Lung microvascular endothelial cell (primary cell): ENCODE measurements around the gene AKAP11. TPM values are rescaled to one million over a fixed set of nuclear protein-coding genes. Genes with fewer than 3 reads are reported as not detected.
A peak's percentile ranks its signal among the peaks of the same experiment; 100 is the strongest.
"Not testable (repeated sequence)": the region's sequence is repeated elsewhere in the genome, so short reads cannot be mapped to it uniquely, and the experiment has no call there.

Source experiments
- DNase-seq, 2 donors: peaks; one replicate each; pipeline versions ENCODE4 v3.0.0 to v3.0.0-alpha.2; 2010; ENCODE audit warnings: low read depth in 2 of 2
- total RNA-seq: library from RNA; depleted of rRNA; stranded (reverse); fragments of >200 nt; gene quantifications from 2 replicates; pipeline ENCODE4 v1.2.1, GENCODE V29; 2014

The AKAP11 gene, protein sequence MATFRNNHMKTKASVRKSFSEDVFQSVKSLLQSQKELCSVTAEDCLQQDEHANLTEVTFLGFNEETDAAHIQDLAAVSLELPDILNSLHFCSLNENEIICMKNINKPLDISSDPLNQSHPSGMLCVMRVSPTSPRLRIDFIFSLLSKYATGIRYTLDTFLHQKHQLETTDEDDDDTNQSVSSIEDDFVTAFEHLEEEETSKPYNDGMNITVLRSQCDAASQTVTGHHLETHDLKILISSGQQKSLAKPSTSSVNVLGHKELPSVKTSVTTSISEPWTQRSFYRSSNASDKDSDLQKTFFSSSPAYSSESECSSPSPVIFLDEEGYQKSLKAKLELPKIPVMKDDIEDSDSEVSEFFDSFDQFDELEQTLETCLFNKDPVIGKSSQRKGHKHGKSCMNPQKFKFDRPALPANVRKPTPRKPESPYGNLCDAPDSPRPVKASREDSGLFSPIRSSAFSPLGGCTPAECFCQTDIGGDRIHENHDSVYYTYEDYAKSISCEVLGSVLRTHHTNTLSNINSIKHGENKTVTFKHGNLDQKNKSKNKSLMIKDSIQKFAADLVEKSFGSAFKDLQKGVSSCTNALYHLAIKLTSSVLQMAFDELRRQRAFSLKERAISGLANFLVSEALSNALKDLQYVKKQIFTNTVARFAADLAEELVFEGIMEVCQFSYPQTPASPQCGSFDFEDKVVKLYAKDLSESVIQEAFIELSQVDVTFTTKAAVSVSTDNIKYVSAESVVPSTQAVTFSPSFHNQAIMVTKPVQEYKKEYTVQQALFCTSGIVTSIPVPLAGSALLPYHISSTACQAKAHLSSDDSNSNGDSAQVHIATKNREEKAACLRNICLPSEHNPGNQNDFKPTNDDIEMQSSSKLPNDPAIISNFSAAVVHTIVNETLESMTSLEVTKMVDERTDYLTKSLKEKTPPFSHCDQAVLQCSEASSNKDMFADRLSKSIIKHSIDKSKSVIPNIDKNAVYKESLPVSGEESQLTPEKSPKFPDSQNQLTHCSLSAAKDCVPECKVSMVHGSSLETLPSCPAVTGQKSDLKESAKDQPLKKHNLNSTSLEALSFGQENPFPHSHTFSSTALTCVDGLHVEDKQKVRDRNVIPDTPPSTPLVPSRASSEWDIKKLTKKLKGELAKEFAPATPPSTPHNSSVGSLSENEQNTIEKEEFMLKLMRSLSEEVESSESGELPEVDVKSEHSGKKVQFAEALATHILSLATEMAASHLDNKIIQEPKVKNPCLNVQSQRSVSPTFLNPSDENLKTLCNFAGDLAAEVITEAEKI (N-terminal part only)
- 11.6 and 19.2 TPM in 2 replicates for total RNA-seq

DNA sequence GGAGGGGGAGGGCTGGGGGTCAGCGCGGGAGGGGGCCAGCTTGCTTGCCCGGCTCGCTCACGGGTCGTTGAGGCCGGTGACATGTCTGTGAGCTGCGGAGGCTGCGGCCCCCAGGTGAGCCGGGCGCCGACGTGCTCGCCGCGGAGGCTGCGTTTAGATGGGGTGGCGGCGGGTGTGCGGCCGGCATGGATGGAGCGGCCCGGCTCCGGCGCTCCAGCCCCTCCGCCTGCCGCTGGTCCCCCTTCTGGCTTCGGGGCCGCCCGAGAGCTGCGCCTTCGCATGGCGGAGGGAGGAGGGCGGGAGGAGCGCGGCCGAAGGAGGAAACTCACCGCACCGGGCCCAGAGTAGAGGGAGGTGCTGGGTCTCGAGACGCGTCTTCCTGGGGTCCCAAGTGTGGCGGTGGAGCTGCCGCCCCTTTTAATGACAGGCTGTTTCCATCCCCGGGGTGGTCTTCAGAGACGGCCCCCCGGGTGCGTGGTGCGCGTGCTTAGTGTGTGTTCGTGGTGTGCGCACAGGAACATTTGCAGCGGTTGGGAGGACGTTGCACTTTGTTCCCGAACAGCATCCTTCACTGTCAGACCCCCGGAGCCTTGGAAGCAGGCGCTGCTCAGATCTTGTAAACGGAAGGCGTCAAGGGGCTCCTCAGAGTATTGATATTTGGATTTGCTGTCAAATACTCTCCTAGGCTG is at the start of gene AKAP11:
TSS of gene AKAP11 (plus strand) at position 38 of the 689 bp plus-strand sequence. CDS start 14,197 bp downstream, outside the sequence.
- DNase-seq, result peak; percentile 48 to 64

DNA sequence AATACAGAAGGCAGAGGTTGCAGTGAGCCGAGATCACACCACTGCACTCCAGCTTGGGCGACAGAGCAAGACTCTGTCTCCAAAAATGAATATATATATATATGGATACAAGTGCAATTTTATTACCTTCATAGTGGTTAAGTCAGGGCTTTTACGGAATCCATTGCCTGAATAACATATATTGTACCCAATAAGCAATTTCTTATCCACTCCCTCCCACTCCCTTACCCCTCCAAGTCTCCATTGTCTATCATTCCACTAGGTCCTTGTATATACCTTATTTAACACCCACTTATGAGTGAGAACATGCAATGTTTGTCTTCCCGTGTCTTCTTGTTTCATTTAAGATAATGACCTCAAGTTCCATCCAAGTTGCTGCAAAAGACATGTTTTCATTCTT is 48.3 kb upstream of the AKAP11 start:
- no peak for DNase-seq

DNA sequence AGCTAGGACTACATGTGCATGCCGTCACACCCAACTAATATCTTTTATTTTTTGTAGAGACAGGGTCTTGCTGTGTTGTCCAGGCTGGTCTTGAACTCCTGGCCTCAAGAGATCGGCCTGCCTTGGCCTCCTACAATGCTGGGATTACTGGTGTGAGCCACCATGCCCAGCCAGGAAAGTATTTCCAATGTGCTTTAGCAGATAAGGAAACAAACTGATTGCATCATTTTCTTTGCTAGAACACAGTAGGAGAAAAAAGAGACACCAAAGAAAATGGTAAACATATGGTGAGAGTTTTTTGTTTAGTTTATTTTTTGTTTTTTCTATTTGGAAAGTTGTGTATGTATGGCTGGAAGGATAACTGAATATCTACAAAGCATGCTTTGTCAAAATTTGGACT is 46.9 kb upstream of the AKAP11 start:
- no peak for DNase-seq

DNA sequence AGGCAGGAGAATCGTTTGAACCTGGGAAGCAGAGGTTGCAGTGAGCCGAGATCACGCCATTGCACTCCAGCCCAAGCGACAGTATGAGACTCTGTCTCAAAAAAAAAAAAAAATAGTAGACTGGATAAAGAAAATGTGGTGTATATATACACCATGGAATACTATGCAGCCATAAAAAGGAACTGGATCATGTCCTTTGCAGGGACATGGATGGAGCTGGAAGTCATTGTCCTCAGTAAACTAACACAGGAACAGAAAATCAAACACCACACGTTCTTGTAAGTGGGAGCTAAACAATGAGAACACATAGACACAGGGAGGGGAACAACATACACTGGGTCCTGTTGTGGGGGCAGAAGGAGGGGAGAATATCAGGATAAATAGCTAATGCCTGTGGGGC is 45.2 kb upstream of the AKAP11 start:
- not testable (repeated sequence) for DNase-seq

DNA sequence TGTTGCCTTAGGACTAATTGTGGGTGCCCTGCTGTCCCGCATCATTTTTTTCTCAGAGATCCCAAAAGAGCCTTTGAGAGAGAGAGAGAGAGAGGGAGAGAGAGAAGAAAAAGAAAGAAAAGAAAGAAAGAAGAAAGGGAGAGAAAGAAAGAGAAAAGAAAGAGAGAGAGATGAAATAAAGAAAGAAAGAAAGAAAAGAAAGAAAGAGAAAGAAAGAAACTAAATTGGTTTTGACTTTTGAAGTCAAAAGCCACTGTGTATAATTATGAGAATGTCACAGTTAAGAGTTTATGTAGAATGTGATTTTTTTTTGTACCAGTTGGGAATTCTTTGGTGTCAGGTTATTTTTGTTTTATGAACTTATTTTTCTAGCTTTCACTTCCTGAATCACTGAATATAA is 43.4 kb upstream of the AKAP11 start:
- DNase-seq, result no peak

DNA sequence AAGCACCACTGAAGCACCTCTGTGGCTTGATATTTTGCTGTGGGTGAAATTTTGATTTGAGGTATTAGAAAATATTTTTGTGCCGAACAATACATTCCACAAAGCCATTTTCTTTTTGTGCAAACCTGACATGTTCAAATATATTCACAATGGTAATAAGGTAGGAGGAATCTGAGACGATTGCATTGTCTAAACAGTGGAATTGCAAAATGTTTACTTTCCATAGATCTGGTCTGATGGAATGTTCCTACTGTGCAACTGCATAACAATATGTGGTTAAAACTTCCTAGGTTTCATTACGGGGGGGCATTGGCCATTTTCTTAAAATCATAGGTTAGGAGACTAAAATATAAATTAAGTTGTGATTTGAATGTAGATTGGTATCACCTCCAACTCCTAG is 42.7 kb upstream of the AKAP11 start:
- no peak for DNase-seq

DNA sequence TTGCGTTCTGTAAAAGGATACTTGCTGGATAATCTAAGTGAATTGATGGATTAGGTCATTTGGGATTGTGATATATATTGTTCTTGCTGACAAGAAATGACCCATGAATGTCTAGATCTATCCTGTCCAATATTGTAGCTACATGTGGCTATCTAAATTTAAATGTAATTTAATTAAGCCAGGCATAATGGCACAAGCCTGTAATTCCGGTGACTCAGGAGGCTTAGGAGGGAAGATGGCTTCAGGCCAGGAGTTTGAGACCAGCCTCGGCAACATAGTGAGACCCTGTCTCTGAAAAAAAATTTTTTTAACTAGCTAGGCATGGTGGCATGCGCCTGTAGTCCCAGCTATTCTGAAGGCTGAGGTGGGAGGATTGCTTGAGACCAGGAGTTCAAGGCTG is 39.3 kb upstream of the AKAP11 start:
- no peak for DNase-seq

DNA sequence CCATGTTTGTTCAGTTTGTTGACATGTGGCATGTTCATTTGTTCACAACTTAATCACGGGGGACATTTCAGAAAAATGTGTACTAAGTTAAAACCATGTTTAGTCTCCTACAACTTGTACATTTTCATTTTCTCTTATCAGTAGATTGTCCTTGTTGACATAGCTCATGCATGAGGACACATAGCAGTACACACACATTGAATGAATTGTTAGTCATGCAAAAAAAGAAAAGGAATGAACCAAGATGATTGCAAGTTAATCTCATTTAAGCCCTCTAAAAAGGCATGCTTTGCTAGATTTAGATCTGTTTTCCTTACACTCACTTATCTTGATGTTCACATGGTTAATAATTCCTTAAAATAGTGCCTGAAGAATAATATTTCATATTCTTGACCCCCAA is 38.2 kb upstream of the AKAP11 start:
- DNase-seq, result no peak

DNA sequence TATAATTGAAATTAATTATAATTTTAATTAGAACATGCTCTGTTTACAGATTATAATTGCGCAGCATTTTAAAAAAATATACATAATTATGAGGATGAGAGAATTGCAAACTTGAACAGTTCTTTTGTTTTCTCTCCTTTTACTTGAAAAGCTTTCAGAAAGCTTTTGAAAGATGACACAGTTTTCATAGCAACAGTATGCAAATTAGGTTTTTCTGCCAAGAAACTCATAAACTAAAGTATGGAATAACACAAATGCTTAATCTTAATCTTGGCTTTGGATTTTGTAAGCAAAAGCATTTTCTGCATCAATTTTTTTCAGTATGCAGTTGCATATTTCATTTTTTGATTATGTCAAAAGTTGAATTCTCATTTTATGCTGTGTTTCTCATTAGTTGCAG is 32.8 kb upstream of the AKAP11 start:
- no peak for DNase-seq

DNA sequence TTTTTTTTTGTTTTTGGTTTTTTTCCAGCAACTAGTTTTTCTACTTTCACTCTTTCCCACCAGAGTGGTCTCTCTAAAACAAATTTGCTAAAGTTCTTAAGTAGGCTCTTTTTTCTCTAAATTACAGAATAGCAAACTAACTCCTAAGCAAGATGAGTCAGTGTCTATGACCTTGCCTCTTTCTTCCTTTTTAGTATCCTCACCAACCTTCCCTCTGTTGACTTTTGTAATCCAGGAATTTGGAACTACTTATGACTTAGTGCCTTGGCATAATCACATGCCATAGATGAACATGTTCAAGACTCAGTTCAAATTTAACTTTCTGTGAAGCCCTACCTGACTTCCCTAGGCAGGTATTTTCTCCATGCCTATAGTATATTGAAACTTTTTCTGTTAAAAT is 32.3 kb upstream of the AKAP11 start:
- DNase-seq, result peak in 1 of 2 donors; percentile 6

DNA sequence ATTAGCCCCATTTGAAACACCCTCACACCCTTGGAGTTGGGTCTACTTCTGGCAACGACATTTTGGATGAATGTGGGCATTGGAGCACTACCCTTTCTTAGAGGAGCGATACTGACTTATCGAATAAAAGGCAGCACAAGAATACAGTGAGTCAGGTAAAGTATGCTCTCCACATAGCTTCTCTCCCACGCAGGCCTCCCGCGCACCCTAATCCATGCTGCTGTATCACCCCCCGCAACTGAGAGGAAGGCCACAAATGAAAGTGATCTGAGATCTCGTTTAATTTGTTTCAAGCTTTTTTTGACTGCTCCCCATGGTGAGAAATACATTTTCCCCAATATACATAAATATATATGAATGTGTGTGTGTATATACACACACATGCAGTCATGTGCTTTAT is 25.4 kb upstream of the AKAP11 start:
- DNase-seq, result no peak

DNA sequence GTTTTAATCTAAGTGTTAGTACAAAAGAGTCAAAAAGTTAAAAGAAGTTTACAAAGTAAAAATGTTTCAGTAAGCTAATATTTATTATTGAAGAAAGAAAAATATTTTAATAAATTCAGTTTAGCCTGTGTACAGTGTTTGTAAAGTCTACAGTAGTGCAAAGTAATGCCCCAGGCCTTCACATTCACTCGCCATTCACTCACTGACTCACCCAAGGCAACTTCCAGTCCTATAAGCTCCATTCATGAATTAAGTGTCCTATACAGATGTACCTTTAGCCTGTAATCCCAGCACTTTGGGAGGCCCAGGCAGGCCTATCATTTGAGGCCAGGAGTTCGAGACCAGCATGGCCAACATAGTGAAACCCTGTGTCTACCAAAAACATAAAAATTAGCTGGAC is 24.1 kb upstream of the AKAP11 start:
- no peak for DNase-seq

DNA sequence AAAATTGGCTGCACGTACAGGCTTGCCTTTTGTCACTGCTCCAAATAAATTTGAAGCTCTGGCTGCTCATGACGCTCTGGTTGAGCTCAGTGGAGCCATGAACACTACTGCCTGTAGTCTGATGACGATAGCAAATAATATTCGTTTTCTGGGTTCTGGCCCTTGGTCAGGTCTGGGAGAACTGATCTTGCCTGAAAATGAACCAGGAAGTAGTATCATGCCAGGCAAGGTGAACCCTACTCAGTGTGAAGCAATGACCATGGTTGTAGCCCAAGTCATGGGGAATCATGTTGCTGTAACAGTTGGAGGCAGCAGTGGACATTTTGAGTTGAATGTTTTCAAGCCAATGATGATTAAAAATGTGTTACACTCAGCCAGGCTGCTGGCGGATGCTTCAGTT is 16.1 kb upstream of the AKAP11 start:
- peak in 1 of 2 donors; percentile 25 for DNase-seq

DNA sequence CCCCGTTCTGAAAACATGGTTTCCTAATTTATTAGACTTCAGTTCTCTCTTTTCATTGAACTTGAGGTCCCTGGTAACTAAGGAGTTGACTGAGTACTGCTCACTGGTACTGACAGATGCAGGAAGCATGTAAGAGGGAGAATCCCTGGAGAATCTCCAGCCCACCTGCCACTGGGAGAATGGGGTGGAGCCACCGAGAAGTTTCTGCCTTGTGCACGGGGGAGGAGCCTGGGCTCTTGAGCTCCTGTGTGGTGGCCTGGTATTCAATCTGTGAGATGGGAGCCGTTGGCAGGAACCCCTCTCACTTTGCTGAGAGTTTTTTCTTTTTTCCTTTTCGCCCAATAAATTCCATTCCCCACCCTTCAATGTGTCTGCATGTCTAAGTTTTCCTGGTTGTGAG is 13.2 kb upstream of the AKAP11 start:
- DNase-seq, result no peak

DNA sequence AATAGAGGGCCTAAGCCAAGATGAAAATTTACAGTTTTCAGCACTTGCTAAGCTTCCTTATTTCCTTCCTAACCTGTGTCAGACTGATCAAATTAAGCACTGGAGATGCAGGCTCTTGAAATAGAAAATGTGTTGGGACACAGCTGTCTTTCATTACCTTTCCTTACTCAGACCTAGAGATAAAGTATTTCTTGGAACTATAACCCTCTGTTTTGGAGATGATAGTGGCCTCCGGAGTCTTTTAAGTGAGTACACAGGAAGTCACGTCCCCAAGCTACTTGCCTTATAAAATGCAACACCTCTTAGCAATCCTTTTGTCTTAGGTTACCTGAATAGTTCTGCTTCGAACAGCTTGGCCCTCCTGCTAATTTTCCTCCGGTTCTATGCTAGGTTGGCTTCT is 12.4 kb upstream of the AKAP11 start:
- DNase-seq, result no peak

DNA sequence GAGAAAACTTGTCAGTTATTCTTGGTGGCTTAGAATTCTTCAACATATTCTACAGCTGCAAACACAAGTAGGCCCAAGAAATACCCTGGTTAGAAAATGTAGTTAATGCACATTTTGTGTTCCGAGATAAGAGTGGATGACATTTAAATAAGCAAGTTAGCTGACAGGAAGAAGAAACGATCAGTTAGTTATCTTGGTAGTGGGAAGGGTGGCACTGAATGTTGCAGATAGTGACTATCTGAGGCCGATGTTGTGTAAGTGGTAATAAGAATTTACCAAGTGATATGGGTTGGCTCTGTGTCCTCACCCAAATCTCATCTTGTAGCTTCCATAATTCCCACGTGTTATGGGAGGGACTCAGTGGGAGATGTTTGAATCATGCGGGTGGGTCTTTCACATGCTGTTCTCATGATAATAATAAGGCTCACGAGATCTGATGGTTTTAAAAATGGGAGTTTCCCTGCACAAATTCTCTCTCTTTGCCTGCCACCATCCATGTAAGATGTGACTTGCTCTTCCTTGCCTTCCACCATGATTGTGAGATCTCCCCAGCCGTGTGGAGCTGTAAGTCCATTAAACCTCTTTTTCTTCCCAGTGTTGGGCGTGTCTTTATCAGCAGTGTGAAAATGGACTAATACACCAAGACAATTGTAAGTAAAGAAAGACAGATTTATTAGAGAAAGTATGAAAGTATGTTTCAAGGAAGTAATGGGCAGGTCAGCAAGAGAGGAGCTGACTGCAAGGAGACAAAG is 10.9 kb upstream of the AKAP11 start:
- DNase-seq, result no peak

DNA sequence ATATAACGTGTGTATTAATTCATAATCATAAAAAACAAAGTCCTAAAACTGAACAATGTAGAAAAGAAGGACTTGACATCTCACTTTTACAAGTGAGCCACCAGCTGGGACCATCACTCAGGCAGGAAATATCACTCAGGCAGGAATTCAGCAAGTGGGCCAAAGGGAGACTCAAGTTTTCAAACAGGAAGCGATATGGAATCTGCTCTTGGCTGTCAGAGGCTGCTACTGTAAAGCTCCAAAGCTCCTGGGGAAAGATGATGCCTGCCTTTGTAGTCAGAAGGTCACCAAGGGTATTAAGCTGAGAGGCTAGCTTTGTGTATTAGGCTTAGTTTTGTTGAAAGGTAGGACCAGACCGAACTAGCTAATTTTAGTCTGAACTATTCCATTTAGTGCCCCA is 5.5 kb upstream of the AKAP11 start:
- peak; percentile 65 to 94 for DNase-seq

DNA sequence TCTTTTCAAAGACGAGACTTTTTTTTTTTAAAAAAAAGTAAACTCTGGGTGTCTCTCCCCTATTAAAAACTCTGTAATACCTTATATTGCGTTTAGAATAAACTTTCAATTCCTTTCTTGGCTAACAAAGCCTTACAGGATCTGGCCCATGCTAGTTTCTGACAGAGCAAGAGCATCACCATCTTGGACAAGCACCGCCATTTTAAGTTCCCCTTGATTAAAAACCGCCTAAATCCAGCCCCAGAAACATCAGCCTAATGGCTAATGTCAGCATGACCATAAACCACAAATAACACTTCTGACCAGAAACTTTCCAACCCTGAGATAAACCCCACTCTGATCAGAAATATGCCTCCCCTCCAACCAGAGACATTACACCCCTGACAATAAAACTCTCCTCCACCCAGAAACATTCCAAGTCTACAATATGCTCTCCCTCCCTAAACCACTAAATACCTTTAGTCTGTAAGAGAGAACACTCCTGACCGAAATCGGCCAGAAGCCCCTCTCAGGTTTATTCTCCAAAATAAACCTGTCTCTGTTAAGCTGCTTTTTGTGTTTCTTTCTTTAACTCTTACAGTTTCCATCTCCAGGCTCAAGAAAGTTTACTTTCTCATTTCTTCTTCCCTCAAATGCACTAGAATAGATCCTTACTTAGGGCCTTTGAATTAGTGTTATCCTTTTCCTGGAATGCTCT is 1.6 kb upstream of the AKAP11 start:
- no peak for DNase-seq

DNA sequence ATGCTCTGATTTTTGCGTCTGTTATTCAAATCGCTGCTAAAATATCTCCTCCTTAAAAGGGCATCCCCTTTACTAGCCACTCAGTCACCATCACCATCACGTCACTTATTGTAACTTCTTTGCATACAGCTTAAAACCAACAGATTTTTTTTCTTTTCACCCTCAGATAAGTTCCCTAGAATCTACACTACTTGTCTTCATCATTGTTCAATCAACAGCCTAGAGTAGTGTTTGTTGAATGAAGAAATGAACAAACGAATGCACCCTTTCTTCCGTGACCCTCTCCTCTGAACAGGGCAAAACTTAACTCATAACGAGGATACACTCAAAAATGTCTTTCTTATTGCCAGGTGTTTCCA is 1.1 kb upstream of the AKAP11 start:
- DNase-seq, result no peak
